LNCaP clone FGC (cell line): ENCODE data around the gene GPD1.
A peak's percentile ranks its signal among the peaks of the same experiment; 100 is the strongest.

Experiments used
- DNase-seq: peaks from one replicate; pipeline ENCODE4 v3.0.0-alpha.2; 2011; ENCODE audit warnings: low read depth
- H3K4me3 ChIP-seq: 2 replicates; pipeline ENCODE4 v1.5.1; 2011; ENCODE audit warnings: mild to moderate bottlenecking, low read depth, low read length, control low read depth
- CTCF ChIP-seq: IDR thresholded peaks from 2 replicates; pipeline ENCODE4 v1.5.1; 2012; ENCODE audit warnings: mild to moderate bottlenecking; ENCODE audit not compliant: control insufficient read depth, insufficient read depth; ENCODE audit errors: extremely low read depth

Gene GPD1

GRCh38 chr12:50103767-50104321 is at the start of gene GPD1:
GPD1 (plus strand) TSS chr12:50104008; CDS start chr12:50104051, 43 bp downstream.
- no peak for TF ChIP-seq CTCF
- no peak for DNase-seq
- no peak within 1 kb of the TSS for H3K4me3 ChIP-seq

- no peak overlapping the region for H3K4me3 ChIP-seq
- peak; percentile 76 for TF ChIP-seq CTCF
- DNase-seq = no peak
These were observed 47.8 kb upstream of the GPD1 start for GRCh38 chr12:50055831-50056638.

GRCh38 chr12:50056639-50056976 is 47.2 kb upstream of the GPD1 start:
- H3K4me3 ChIP-seq = peak overlapping the region; percentile 69

GRCh38 chr12:50057000-50057841 is 46.6 kb upstream of the GPD1 start, which contains the start of gene ASIC1:
ASIC1 (plus strand) TSS chr12:50057596; CDS start chr12:50058767, 1,171 bp downstream.
- H3K4me3 ChIP-seq = peak within 1 kb of the TSS; percentile 69
- DNase-seq = no peak
- no peak for TF ChIP-seq CTCF

More at GRCh38 chr12:50056639-50056976, 47.2 kb upstream of the GPD1 start:
- no peak for TF ChIP-seq CTCF
- DNase-seq = no peak

GRCh38 chr12:50057896-50058670 is 45.7 kb upstream of the GPD1 start:
- TF ChIP-seq CTCF = no peak
- DNase-seq = no peak
- H3K4me3 ChIP-seq = peak overlapping the region; percentile 69

- no peak for TF ChIP-seq CTCF
- H3K4me3 ChIP-seq = no peak overlapping the region
- no peak for DNase-seq
These were observed 45.0 kb upstream of the GPD1 start for GRCh38 chr12:50058743-50059312.
